Type B pancreatic cell (in vitro differentiated cells): ENCODE results near the gene MOBP. TPM values are rescaled to one million over a fixed set of nuclear protein-coding genes. Genes with fewer than 3 reads are reported as not detected.
"Not testable (repeated sequence)": the region's sequence is repeated elsewhere in the genome, so short reads cannot be mapped to it uniquely, and the experiment has no call there.

Experiments
- DNase-seq: peaks from one replicate; pipeline ENCODE4 v3.0.0; 2021; ENCODE audit warnings: mixed read lengths; ENCODE audit not compliant: unreplicated experiment; ENCODE audit errors: extremely low spot score
- H3K27ac Mint-ChIP-seq: 2 replicates; pipeline ENCODE4 v1.8.0; 2021; ENCODE audit warnings: mild to moderate bottlenecking, mixed read lengths
- H3K27me3 Mint-ChIP-seq: 2 replicates; pipeline ENCODE4 v1.8.0; 2021; ENCODE audit warnings: mixed read lengths
- H3K36me3 Mint-ChIP-seq: 2 replicates; pipeline ENCODE4 v1.8.0; 2021; ENCODE audit warnings: mixed read lengths
- H3K4me1 Mint-ChIP-seq: one replicate; pipeline ENCODE4 v1.8.0; 2021; ENCODE audit warnings: mixed read lengths; ENCODE audit not compliant: unreplicated experiment
- H3K4me3 Mint-ChIP-seq: 2 replicates; pipeline ENCODE4 v1.8.0; 2021; ENCODE audit warnings: mild to moderate bottlenecking, mixed read lengths
- H3K9me3 Mint-ChIP-seq: 2 replicates; pipeline ENCODE4 v1.8.0; 2021; ENCODE audit warnings: mixed read lengths
- CTCF ChIP-seq: fragments of 200-600 bp; sonication (generic); conservative IDR thresholded peaks from 2 replicates; pipeline ENCODE4 v1.5.0; 2021; ENCODE audit warnings: antibody characterized with exemption, mild to moderate bottlenecking
- long read RNA-seq: library from polyadenylated mRNA; unstranded; transcript quantifications from one replicate; pipeline ENCODE4 v2.0.0, GENCODE V29; 2020
- total RNA-seq: library from RNA; stranded (reverse); gene quantifications from 2 replicates; pipeline ENCODE4 v1.2.1, GENCODE V29; 2021; ENCODE audit warnings: low replicate concordance

MOBP gene
- total RNA-seq, result not detected in 2 replicates
- long read RNA-seq, result 0 reads

- Mint-ChIP-seq H3K4me3 (no peak within 1 kb of the TSS), H3K27ac (no peak within 1 kb of the TSS), H3K9me3 (no peaks in the 10 kb centered on the region), H3K4me1 (no peaks in the 10 kb centered on the region), H3K27me3 (peaks cover 7% of the 10 kb centered on the region), H3K36me3 (no peaks in the 10 kb centered on the region)
- TF ChIP-seq CTCF, result no peak
- DNase-seq, result no peak
These were observed at the start of gene MOBP for GRCh38 chr3:39467394-39468107. MOBP (plus strand) TSS chr3:39467680; CDS start chr3:39502070, 34,390 bp downstream.

GRCh38 chr3:39418556-39419225 is 48.8 kb upstream of the MOBP start:
- not testable (repeated sequence) for DNase-seq, H3K9me3 Mint-ChIP-seq, H3K4me3 Mint-ChIP-seq, H3K27me3 Mint-ChIP-seq, H3K27ac Mint-ChIP-seq, H3K36me3 Mint-ChIP-seq
- H3K4me1 Mint-ChIP-seq, result peaks cover 10% of the 10 kb centered on the region

- no peak for DNase-seq
- no peak overlapping the region for H3K27ac Mint-ChIP-seq
- no peaks in the 10 kb centered on the region for H3K36me3 Mint-ChIP-seq
- H3K27me3 Mint-ChIP-seq, result peaks cover 5% of the 10 kb centered on the region
- no peaks in the 10 kb centered on the region for H3K9me3 Mint-ChIP-seq
- H3K4me1 Mint-ChIP-seq, result peaks cover 10% of the 10 kb centered on the region
- H3K4me3 Mint-ChIP-seq, result no peak overlapping the region
- no peak for TF ChIP-seq CTCF
These were observed 47.7 kb upstream of the MOBP start for GRCh38 chr3:39419742-39420315.

GRCh38 chr3:39420543-39420942 is 46.9 kb upstream of the MOBP start:
- H3K4me3 Mint-ChIP-seq, result no peak overlapping the region
- H3K36me3 Mint-ChIP-seq, result no peaks in the 10 kb centered on the region
- no peak for TF ChIP-seq CTCF
- H3K27me3 Mint-ChIP-seq, result peaks cover 5% of the 10 kb centered on the region
- peaks cover 10% of the 10 kb centered on the region for H3K4me1 Mint-ChIP-seq
- H3K27ac Mint-ChIP-seq, result no peak overlapping the region
- no peaks in the 10 kb centered on the region for H3K9me3 Mint-ChIP-seq
- no peak for DNase-seq

GRCh38 chr3:39423436-39423970 is 44.0 kb upstream of the MOBP start:
- no peaks in the 10 kb centered on the region for H3K9me3 Mint-ChIP-seq
- peaks cover 10% of the 10 kb centered on the region for H3K4me1 Mint-ChIP-seq
- H3K27me3 Mint-ChIP-seq, result peaks cover 5% of the 10 kb centered on the region
- no peak overlapping the region for H3K27ac Mint-ChIP-seq
- no peak for TF ChIP-seq CTCF
- DNase-seq, result no peak
- H3K36me3 Mint-ChIP-seq, result no peaks in the 10 kb centered on the region
- no peak overlapping the region for H3K4me3 Mint-ChIP-seq

- no peaks in the 10 kb centered on the region for H3K4me1 Mint-ChIP-seq
- H3K36me3 Mint-ChIP-seq, result no peaks in the 10 kb centered on the region
- H3K4me3 Mint-ChIP-seq, result no peak overlapping the region
- no peak overlapping the region for H3K27ac Mint-ChIP-seq
- DNase-seq, result no peak
- TF ChIP-seq CTCF, result no peak
- H3K27me3 Mint-ChIP-seq, result peaks cover 4% of the 10 kb centered on the region
- no peaks in the 10 kb centered on the region for H3K9me3 Mint-ChIP-seq
These were observed 41.2 kb upstream of the MOBP start for GRCh38 chr3:39426312-39426711.
